MM.1S (cell line): ENCODE data around the gene PRKCZ.
A peak's percentile ranks its signal among the peaks of the same experiment; 100 is the strongest.

ENCODE experiments used
- DNase-seq: peaks from one replicate; pipeline ENCODE4 v3.0.0-alpha.2; 2015
- H2AFZ ChIP-seq: fragments of 300-600 bp; sonication (generic); 2 replicates; pipeline ENCODE4 v1.6.0; 2016; ENCODE audit warnings: antibody characterized with exemption, low read length
- H3F3A ChIP-seq: fragments of 300-600 bp; sonication (generic); 2 replicates; pipeline ENCODE4 v1.6.1; 2016; ENCODE audit warnings: mild to moderate bottlenecking, antibody characterized with exemption, low read length, moderate library complexity, mixed read lengths; ENCODE audit not compliant: insufficient read depth
- H3K27ac ChIP-seq: fragments of 300-600 bp; sonication (generic); 2 replicates; pipeline ENCODE4 v1.5.1; 2016; ENCODE audit warnings: mild to moderate bottlenecking, low read length
- H3K27me3 ChIP-seq: fragments of 300-600 bp; sonication (generic); replicated peaks from 2 replicates; pipeline ENCODE4 v1.6.0; 2016; ENCODE audit warnings: low read length; ENCODE audit not compliant: insufficient read depth
- H3K36me3 ChIP-seq: fragments of 300-600 bp; sonication (generic); replicated peaks from 2 replicates; pipeline ENCODE4 v1.6.1; 2016; ENCODE audit warnings: mild to moderate bottlenecking, low read length, mixed read lengths; ENCODE audit not compliant: insufficient read depth
- H3K4me1 ChIP-seq: fragments of 300-600 bp; sonication (generic); 2 replicates; pipeline ENCODE4 v1.6.1; 2016; ENCODE audit warnings: low read length, mixed read lengths
- H3K4me2 ChIP-seq: fragments of 300-600 bp; sonication (generic); 2 replicates; pipeline ENCODE4 v1.6.0; 2016; ENCODE audit warnings: low read depth, low read length
- H3K4me3 ChIP-seq: fragments of 300-600 bp; sonication (generic); 2 replicates; pipeline ENCODE4 v1.5.1; 2016; ENCODE audit warnings: low read length, mixed read lengths
- H3K79me2 ChIP-seq: fragments of 300-600 bp; sonication (generic); 2 replicates; pipeline ENCODE4 v1.6.1; 2016; ENCODE audit warnings: mixed run types, low read length, mixed read lengths
- H3K9ac ChIP-seq: fragments of 300-600 bp; sonication (generic); 2 replicates; pipeline ENCODE4 v1.6.1; 2016; ENCODE audit warnings: low read length, mixed read lengths
- H3K9me2 ChIP-seq: fragments of 300-600 bp; sonication (generic); replicated peaks from 2 replicates; pipeline ENCODE4 v1.6.1; 2016; ENCODE audit warnings: mild to moderate bottlenecking, low read length, mixed read lengths; ENCODE audit not compliant: insufficient read depth
- H3K9me3 ChIP-seq: fragments of 300-600 bp; sonication (generic); replicated peaks from 2 replicates; pipeline ENCODE4 v1.6.1; 2016; ENCODE audit warnings: mild to moderate bottlenecking, low read length, mixed read lengths; ENCODE audit not compliant: insufficient read depth
- H4K20me1 ChIP-seq: fragments of 300-600 bp; sonication (generic); 2 replicates; pipeline ENCODE4 v1.6.1; 2016; ENCODE audit warnings: mild to moderate bottlenecking, low read length, moderate library complexity, mixed read lengths; ENCODE audit not compliant: insufficient read depth
- EZH2 ChIP-seq: fragments of 300-600 bp; sonication (generic); optimal IDR thresholded peaks from 2 replicates; pipeline ENCODE3; 2017; ENCODE audit warnings: low read depth, mild to moderate bottlenecking, antibody characterized with exemption, low read length, mixed read lengths
- EZH2phosphoT487 ChIP-seq: fragments of 300-600 bp; sonication (generic); IDR thresholded peaks from 2 replicates; pipeline ENCODE4 v1.6.1; 2018; ENCODE audit warnings: antibody characterized with exemption, low read length
- TF ChIP-seq, protein P1 (sequence below): fragments of 300-600 bp; sonication (generic); IDR thresholded peaks from 2 replicates; pipeline ENCODE4 v1.5.1; 2016; ENCODE audit warnings: antibody characterized with exemption, low read length, mixed read lengths

The PRKCZ gene

DNA sequence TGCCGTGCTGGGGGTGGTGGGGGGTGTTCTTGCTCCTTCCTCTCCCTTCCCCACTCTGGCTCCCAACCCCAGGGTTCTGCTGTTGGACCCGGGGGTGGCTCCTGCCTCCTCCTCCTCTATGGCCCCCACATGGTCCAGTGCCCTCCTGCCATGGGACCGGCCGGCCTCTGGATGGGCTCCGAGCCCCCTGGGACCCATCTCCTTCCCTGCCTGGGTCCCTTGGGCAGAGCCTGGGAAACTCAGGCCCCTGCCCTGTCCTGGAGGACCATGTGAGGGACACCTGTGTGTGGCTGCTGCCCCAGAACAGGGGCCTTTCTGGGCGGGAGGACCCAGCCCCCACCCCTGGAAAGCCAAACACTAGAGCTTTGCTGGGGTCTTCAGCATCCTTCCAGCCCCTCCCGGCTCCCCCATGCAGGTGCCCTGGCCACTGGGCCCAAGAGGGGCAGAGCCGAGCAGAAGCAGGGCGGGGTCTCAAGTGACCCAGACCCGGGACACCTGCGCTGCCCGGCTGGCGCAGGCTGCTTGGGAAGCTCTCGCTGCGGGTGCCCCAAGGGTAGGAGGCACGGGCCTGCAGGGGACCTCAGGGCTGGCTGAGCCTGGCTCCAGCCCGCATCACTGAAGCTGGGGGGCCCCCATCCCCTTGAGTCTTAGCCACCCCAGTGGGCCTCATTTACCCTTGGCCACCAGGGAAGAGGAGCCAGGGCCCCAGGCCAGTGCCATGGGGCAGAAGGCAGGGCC lies 146.9 kb downstream of the PRKCZ start:
- no peak overlapping the region for H3K4me2 ChIP-seq
- no peaks in the 10 kb centered on the region for H4K20me1 ChIP-seq
- no peak for TF ChIP-seq EZH2
- TF ChIP-seq, protein P1, sequence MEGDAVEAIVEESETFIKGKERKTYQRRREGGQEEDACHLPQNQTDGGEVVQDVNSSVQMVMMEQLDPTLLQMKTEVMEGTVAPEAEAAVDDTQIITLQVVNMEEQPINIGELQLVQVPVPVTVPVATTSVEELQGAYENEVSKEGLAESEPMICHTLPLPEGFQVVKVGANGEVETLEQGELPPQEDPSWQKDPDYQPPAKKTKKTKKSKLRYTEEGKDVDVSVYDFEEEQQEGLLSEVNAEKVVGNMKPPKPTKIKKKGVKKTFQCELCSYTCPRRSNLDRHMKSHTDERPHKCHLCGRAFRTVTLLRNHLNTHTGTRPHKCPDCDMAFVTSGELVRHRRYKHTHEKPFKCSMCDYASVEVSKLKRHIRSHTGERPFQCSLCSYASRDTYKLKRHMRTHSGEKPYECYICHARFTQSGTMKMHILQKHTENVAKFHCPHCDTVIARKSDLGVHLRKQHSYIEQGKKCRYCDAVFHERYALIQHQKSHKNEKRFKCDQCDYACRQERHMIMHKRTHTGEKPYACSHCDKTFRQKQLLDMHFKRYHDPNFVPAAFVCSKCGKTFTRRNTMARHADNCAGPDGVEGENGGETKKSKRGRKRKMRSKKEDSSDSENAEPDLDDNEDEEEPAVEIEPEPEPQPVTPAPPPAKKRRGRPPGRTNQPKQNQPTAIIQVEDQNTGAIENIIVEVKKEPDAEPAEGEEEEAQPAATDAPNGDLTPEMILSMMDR, result no peak
- no peak for TF ChIP-seq EZH2phosphoT487
- H3K9me3 ChIP-seq, result no peaks in the 10 kb centered on the region
- peaks cover 22% of the 10 kb centered on the region for H3K27me3 ChIP-seq
- H3K4me1 ChIP-seq, result no peaks in the 10 kb centered on the region; the same call in 1 of the 2 replicates
- H3K79me2 ChIP-seq, result no peaks in the 10 kb centered on the region
- H3K9me2 ChIP-seq, result no peaks in the 10 kb centered on the region
- no peaks in the 10 kb centered on the region for H3K36me3 ChIP-seq
- H3K9ac ChIP-seq, result no peak overlapping the region
- H3K27ac ChIP-seq, result no peak overlapping the region
- no peak for DNase-seq
- H3K4me3 ChIP-seq, result no peak overlapping the region
- H2AFZ ChIP-seq, result no peak overlapping the region
- H3F3A ChIP-seq, result 0 out of 2 replicates have a peak, but pooled peaks cover 3% of the 10 kb centered on the region

DNA sequence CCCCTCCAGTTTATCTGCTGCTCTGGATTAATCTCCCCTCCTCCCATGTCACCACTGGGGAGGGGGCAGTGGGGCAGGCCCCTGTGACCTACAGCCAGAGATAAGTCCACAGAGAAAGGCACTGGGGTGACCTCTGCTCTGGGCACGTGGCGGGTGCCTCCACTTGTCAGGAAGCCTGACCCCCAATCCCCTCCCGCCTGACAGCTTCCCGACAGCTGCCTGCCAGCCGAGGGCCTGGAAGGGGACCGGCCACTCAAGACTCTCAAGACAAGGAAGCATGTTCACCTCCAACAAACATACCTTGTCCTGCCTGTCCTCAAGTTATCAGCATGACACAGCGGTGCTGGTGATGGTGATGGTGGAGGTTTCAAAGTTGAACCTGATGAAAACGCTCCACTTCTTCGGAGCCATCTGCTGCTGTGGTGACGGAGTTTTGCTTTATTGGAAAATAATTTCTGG lies 147.5 kb downstream of the PRKCZ start:
- H3K27ac ChIP-seq, result no peak overlapping the region
- H3K27me3 ChIP-seq, result peaks cover 28% of the 10 kb centered on the region

DNA sequence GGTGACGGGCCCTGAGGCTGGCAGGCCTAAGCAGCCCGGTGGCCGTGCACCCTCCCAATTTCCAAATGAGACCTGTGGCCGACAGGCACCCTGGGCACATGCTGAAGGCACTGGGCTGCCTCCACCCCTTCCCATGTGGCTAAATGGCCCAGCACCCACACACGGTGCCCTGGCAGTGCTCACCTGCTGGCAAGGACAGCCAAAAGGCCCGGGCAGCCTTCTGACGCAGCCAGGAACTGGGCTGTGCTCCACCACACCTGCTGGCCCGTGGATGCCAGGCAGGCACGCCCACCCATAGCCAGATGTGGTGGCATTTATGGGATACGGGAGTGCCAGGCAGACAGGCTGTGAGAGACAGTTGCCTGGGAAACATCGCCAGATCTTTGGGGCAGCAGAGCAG lies 148.4 kb downstream of the PRKCZ start:
- Histone ChIP-seq H3F3A (0 out of 2 replicates have a peak, but pooled peaks cover 3% of the 10 kb centered on the region), H2AFZ (peak overlapping the region; percentile 50; the same call in 1 of the 2 replicates), H3K27ac (no peak overlapping the region), H3K4me2 (peak overlapping the region; percentile 69; the same call in 1 of the 2 replicates), H3K36me3 (no peaks in the 10 kb centered on the region), H3K79me2 (no peaks in the 10 kb centered on the region), H3K9me2 (no peaks in the 10 kb centered on the region), H3K9ac (no peak overlapping the region), H3K4me3 (no peak overlapping the region), H4K20me1 (no peaks in the 10 kb centered on the region), H3K4me1 (no peaks in the 10 kb centered on the region; the same call in 1 of the 2 replicates), H3K9me3 (no peaks in the 10 kb centered on the region), H3K27me3 (peaks cover 36% of the 10 kb centered on the region)
- no peak for DNase-seq
- TF ChIP-seq EZH2phosphoT487, result no peak
- no peak for TF ChIP-seq EZH2
- TF ChIP-seq, protein P1, result no peak

More for the DNA sequence above, 147.5 kb downstream of the PRKCZ start:
- no peak for TF ChIP-seq EZH2phosphoT487
- TF ChIP-seq, protein P1, result no peak
- TF ChIP-seq EZH2, result no peak
- H3K4me3 ChIP-seq, result no peak overlapping the region
- no peak for DNase-seq
- H3K36me3 ChIP-seq, result no peaks in the 10 kb centered on the region
- H3K79me2 ChIP-seq, result no peaks in the 10 kb centered on the region
- H3K9me3 ChIP-seq, result no peaks in the 10 kb centered on the region
- no peaks in the 10 kb centered on the region for H4K20me1 ChIP-seq
- no peak overlapping the region for H2AFZ ChIP-seq
- H3K4me1 ChIP-seq, result no peaks in the 10 kb centered on the region; the same call in 1 of the 2 replicates
- H3F3A ChIP-seq, result 0 out of 2 replicates have a peak, but pooled peaks cover 3% of the 10 kb centered on the region
- no peaks in the 10 kb centered on the region for H3K9me2 ChIP-seq
- H3K4me2 ChIP-seq, result no peak overlapping the region
- H3K9ac ChIP-seq, result no peak overlapping the region
